CD14-positive monocyte (primary cell): ENCODE data around the gene TTYH1. TPM values are rescaled to one million over a fixed set of nuclear protein-coding genes. Genes with fewer than 3 reads are reported as not detected.

ENCODE experiments used
- DNase-seq, 3 donors: peaks; one replicate each; pipeline ENCODE4 v3.0.0-alpha.2; 2011 to 2022
- H2AFZ ChIP-seq: 2 replicates; pipeline ENCODE4 v1.6.0; 2012; ENCODE audit warnings: mild to moderate bottlenecking, low read depth, low read length, inconsistent platforms; ENCODE audit not compliant: insufficient read depth, poor library complexity, severe bottlenecking
- H3K27ac ChIP-seq, 2 donors: 1 replicate in 1 of 2; 2 replicates in 1 of 2; pipeline ENCODE4 v1.5.1; 2012 to 2013; ENCODE audit warnings: low read length in 2 of 2, control low read depth in 1 of 2, inconsistent platforms in 1 of 2, low read depth in 1 of 2, mild to moderate bottlenecking in 1 of 2
- H3K27me3 ChIP-seq, 2 donors: one replicate each; pipeline versions ENCODE4 v1.6.0 to v1.6.1; 2011 to 2013; ENCODE audit warnings: low read length in 2 of 2; ENCODE audit not compliant: control insufficient read depth in 2 of 2, insufficient read depth in 2 of 2
- H3K36me3 ChIP-seq, 2 donors: replicated peaks in 1 of 2; 1 replicate in 1 of 2; 2 replicates in 1 of 2; pipeline versions ENCODE4 v1.5.1 to v1.6.1; 2012 to 2013; ENCODE audit warnings: low read length in 2 of 2, control low read depth in 1 of 2, inconsistent platforms in 1 of 2, mild to moderate bottlenecking in 1 of 2; ENCODE audit not compliant: insufficient read depth in 2 of 2, control insufficient read depth in 1 of 2
- H3K4me1 ChIP-seq, 2 donors: 1 replicate in 1 of 2; 2 replicates in 1 of 2; pipeline versions ENCODE4 v1.5.1 to v1.6.1; 2012 to 2013; ENCODE audit warnings: low read length in 2 of 2, control low read depth in 1 of 2, inconsistent platforms in 1 of 2, mild to moderate bottlenecking in 1 of 2, moderate library complexity in 1 of 2; ENCODE audit not compliant: insufficient read depth in 2 of 2, control insufficient read depth in 1 of 2
- H3K4me2 ChIP-seq: replicated peaks from 2 replicates; pipeline ENCODE3; 2012; ENCODE audit warnings: low read length, moderate library complexity, mild to moderate bottlenecking; ENCODE audit not compliant: poor library complexity, severe bottlenecking; ENCODE audit errors: extremely low read depth
- H3K4me3 ChIP-seq, 3 experiments: fragments of 200-600 bp in 1 of 3; sonication (generic) in 1 of 3; replicated peaks in 1 of 3; 1 replicate in 2 of 3; 2 replicates in 1 of 3; pipeline ENCODE4 v1.5.1; 2011 to 2013; ENCODE audit warnings: low read length in 3 of 3, mild to moderate bottlenecking in 3 of 3, control low read depth in 2 of 3, low read depth in 2 of 3, inconsistent platforms in 1 of 3, moderate library complexity in 1 of 3
- H3K79me2 ChIP-seq: 2 replicates; pipeline ENCODE4 v1.6.0; 2012; ENCODE audit warnings: mild to moderate bottlenecking, control low read depth, inconsistent platforms, low read length, moderate library complexity; ENCODE audit not compliant: insufficient read depth
- H3K9ac ChIP-seq: 2 replicates; pipeline ENCODE4 v1.6.0; 2017; ENCODE audit warnings: low read length, mild to moderate bottlenecking; ENCODE audit not compliant: insufficient read depth, poor library complexity, severe bottlenecking
- H3K9me3 ChIP-seq, 2 donors: replicated peaks in 1 of 2; 1 replicate in 1 of 2; 2 replicates in 1 of 2; pipeline versions ENCODE4 v1.5.1 to v1.6.1; 2012 to 2013; ENCODE audit warnings: low read length in 2 of 2, control low read depth in 1 of 2; ENCODE audit not compliant: control insufficient read depth in 1 of 2, insufficient read depth in 1 of 2
- H4K20me1 ChIP-seq: 2 replicates; pipeline ENCODE4 v1.6.0; 2012; ENCODE audit warnings: mild to moderate bottlenecking, low read length, control low read depth, moderate library complexity; ENCODE audit not compliant: insufficient read depth
- H3K27ac Mint-ChIP-seq, 7 donors: one replicate each; pipeline ENCODE4 v1.8.0; 2020; ENCODE audit warnings: mild to moderate bottlenecking in 7 of 7, mixed read lengths in 7 of 7, moderate library complexity in 6 of 7, inconsistent platforms in 2 of 7
- H3K27me3 Mint-ChIP-seq, 3 donors: one replicate each; pipeline ENCODE4 v1.8.0; 2021 to 2022; ENCODE audit warnings: low read depth in 3 of 3, mild to moderate bottlenecking in 3 of 3, mixed read lengths in 3 of 3, moderate library complexity in 3 of 3, inconsistent platforms in 1 of 3
- H3K36me3 Mint-ChIP-seq, 2 donors: one replicate each; pipeline ENCODE4 v1.8.0; 2020; ENCODE audit warnings: mixed read lengths in 2 of 2, inconsistent platforms in 1 of 2, mild to moderate bottlenecking in 1 of 2
- H3K4me1 Mint-ChIP-seq: one replicate; pipeline ENCODE4 v1.8.0; 2020; ENCODE audit warnings: mild to moderate bottlenecking, mixed read lengths
- H3K4me3 Mint-ChIP-seq, 2 donors: one replicate each; pipeline ENCODE4 v1.8.0; 2020; ENCODE audit warnings: mild to moderate bottlenecking in 2 of 2, mixed read lengths in 2 of 2, moderate library complexity in 1 of 2
- H3K9me3 Mint-ChIP-seq, 7 donors: one replicate each; pipeline ENCODE4 v1.8.0; 2020 to 2022; ENCODE audit warnings: mixed read lengths in 7 of 7, mild to moderate bottlenecking in 6 of 7, moderate library complexity in 6 of 7, inconsistent platforms in 2 of 7
- WGBS: methylation state at CpG from one replicate; pipeline ENCODE4 v1.1.5; 2013; ENCODE audit warnings: missing lambda C conversion rate; ENCODE audit not compliant: insufficient coverage; 5-methylcytosine and 5-hydroxymethylcytosine counted together
- intact Hi-C, 2 donors: fragments of 100-400 bp; cut with micrococcal nuclease; formaldehyde crosslinking; loops; one replicate each; pipeline versions ENCODE4 v1.15.0 to v1.15.1; 2023
- polyA plus RNA-seq, 3 donors: library from polyadenylated mRNA; depleted of rRNA in 1 of 3; unstranded in 2 of 3; stranded (reverse) in 1 of 3; fragments of 300-500 nt in 2 of 3; fragments of >200 nt in 1 of 3; fragmentation: Illumina TruSeq in 2 of 3; gene quantifications; 1 replicate in 2 of 3; 2 replicates in 1 of 3; pipeline ENCODE4 v1.2.3, GENCODE V29; 2012 to 2021
- TF ChIP-seq, protein P1 (sequence below): fragments of 200-600 bp; IDR thresholded peaks from one replicate; pipeline ENCODE4 v1.8.0; 2022; ENCODE audit warnings: antibody characterized with exemption, mild to moderate bottlenecking

TTYH1 gene
- polyA plus RNA-seq, 3 donors = not detected

DNA sequence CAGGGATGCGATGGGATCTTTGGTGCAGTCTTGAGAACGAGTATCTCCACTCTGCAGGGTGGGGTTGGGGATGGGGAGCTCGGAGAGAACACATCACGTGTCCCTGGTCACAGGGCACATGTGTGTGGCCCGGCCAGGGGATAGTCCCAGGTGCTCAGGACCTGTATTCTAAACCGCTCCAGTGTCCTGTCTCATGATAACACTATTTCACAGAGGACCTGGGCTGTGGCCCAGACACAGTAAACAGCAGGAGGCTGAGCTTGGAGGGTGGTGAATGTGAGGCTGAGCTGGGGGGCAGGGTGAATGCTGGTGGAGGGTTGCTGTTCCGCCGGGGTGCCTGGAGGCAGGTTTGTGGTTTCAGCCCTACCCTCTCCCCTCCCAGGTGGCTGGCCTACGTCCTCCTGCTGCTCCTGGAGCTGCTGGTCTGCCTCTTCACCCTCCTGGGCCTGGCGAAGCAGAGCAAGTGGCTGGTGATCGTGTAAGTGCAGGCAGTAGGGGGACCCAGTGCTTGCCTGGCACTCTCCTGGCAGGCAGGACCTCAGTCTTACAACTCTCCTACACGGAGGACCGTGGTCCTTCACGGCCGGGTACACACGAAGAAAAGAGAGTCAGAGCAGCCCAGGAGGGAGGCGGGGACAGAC lies 11.1 kb downstream of the TTYH1 start:
- H3K4me1 Mint-ChIP-seq = peaks cover 3% of the 10 kb centered on the region

DNA sequence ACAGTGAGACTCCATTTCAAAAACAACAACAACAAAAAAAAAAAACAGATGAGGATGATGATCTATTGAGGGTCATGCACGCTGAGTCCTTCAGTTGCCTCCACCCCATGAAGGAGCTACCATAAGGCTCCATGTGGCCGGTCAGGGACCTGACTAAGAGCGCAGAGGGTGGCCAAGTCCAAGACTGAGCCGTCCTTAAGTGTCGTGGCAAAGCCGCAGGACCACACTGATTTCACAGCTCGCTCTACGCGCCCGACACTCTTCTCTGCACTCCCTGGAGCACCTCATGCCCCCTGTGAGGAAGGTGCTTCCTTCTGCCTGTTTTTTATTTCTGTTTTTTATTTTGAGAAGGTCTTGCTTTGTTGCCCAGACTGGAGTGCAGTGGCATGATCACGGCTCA lies 12.3 kb downstream of the TTYH1 start:
- no peak for DNase-seq
- TF ChIP-seq, protein P1, sequence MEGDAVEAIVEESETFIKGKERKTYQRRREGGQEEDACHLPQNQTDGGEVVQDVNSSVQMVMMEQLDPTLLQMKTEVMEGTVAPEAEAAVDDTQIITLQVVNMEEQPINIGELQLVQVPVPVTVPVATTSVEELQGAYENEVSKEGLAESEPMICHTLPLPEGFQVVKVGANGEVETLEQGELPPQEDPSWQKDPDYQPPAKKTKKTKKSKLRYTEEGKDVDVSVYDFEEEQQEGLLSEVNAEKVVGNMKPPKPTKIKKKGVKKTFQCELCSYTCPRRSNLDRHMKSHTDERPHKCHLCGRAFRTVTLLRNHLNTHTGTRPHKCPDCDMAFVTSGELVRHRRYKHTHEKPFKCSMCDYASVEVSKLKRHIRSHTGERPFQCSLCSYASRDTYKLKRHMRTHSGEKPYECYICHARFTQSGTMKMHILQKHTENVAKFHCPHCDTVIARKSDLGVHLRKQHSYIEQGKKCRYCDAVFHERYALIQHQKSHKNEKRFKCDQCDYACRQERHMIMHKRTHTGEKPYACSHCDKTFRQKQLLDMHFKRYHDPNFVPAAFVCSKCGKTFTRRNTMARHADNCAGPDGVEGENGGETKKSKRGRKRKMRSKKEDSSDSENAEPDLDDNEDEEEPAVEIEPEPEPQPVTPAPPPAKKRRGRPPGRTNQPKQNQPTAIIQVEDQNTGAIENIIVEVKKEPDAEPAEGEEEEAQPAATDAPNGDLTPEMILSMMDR = no peak
- intact Hi-C loops = no loop called here
- Mint-ChIP-seq H3K36me3 (no peaks in the 10 kb centered on the region), H3K4me3 (no peak overlapping the region), H3K27me3 (peaks cover 34 to 71% (median 63%) of the 10 kb centered on the region in 3 donors), H3K4me1 (peaks cover 3% of the 10 kb centered on the region), H3K27ac (no peak overlapping the region), H3K9me3 (peaks cover 0 to 4% (median 2%) of the 10 kb centered on the region in 7 donors)
- no peak overlapping the region for H3K4me2 ChIP-seq
- H3K27ac ChIP-seq = no peak overlapping the region
- no peaks in the 10 kb centered on the region for H4K20me1 ChIP-seq
- H3K79me2 ChIP-seq = no peaks in the 10 kb centered on the region
- no peaks in the 10 kb centered on the region for H3K9me3 ChIP-seq
- no peaks in the 10 kb centered on the region for H3K36me3 ChIP-seq
- WGBS = 94% methylated on average over 9 of the region's 11 CpGs
- no peak overlapping the region for H3K4me3 ChIP-seq
- H3K9ac ChIP-seq = no peak overlapping the region
- no peak overlapping the region for H2AFZ ChIP-seq
- peaks cover 3 to 10% of the 10 kb centered on the region in 2 donors for H3K4me1 ChIP-seq
- H3K27me3 ChIP-seq = peaks cover 2 to 36% of the 10 kb centered on the region in 2 donors

More for the DNA sequence above, 11.1 kb downstream of the TTYH1 start:
- H3K4me2 ChIP-seq = no peak overlapping the region
- H2AFZ ChIP-seq = no peak overlapping the region
- Mint-ChIP-seq H3K27ac (no peak overlapping the region), H3K27me3 (peaks cover 28 to 64% (median 54%) of the 10 kb centered on the region in 3 donors), H3K4me3 (no peak overlapping the region), H3K36me3 (no peaks in the 10 kb centered on the region), H3K9me3 (peaks cover 0 to 4% (median 2%) of the 10 kb centered on the region in 7 donors)
- H4K20me1 ChIP-seq = no peaks in the 10 kb centered on the region
- H3K36me3 ChIP-seq = no peaks in the 10 kb centered on the region
- no peaks in the 10 kb centered on the region for H3K9me3 ChIP-seq
- no peak overlapping the region for H3K9ac ChIP-seq
- intact Hi-C loops = no loop called here
- H3K4me3 ChIP-seq = no peak overlapping the region
- H3K4me1 ChIP-seq = peaks cover 3 to 10% of the 10 kb centered on the region in 2 donors
- H3K27ac ChIP-seq = no peak overlapping the region
- 78% methylated on average over 10 of the region's 17 CpGs for WGBS
- H3K27me3 ChIP-seq = peaks cover 2 to 33% of the 10 kb centered on the region in 2 donors
- TF ChIP-seq, protein P1 = no peak
- no peak for DNase-seq
- no peaks in the 10 kb centered on the region for H3K79me2 ChIP-seq
